Hepatocyte (in vitro differentiated cells): ENCODE data around the gene TOGARAM1. TPM values are rescaled to one million over a fixed set of nuclear protein-coding genes. Genes with fewer than 3 reads are reported as not detected.

Source experiments
- DNase-seq: peaks from one replicate; pipeline ENCODE4 v3.0.0-alpha.2; 2016; ENCODE audit warnings: low spot score
- H2AFZ ChIP-seq: fragments of 200-600 bp; sonication (generic); 2 replicates; pipeline ENCODE4 v1.6.0; 2016; ENCODE audit warnings: antibody characterized with exemption, mild to moderate bottlenecking
- H3K27ac ChIP-seq: fragments of 200-600 bp; sonication (generic); 2 replicates; pipeline ENCODE4 v1.5.1; 2016; ENCODE audit warnings: mild to moderate bottlenecking
- H3K27me3 ChIP-seq: fragments of 200-600 bp; sonication (generic); 2 replicates; pipeline ENCODE4 v1.6.1; 2016
- H3K36me3 ChIP-seq: fragments of 200-600 bp; sonication (generic); replicated peaks from 2 replicates; pipeline ENCODE4 v1.5.1; 2016; ENCODE audit warnings: low read depth; ENCODE audit not compliant: insufficient read depth
- H3K4me1 ChIP-seq: fragments of 200-600 bp; sonication (generic); 2 replicates; pipeline ENCODE4 v1.5.1; 2016; ENCODE audit warnings: mild to moderate bottlenecking, moderate library complexity; ENCODE audit not compliant: insufficient read depth
- H3K4me2 ChIP-seq: fragments of 200-600 bp; sonication (generic); 2 replicates; pipeline ENCODE4 v1.6.0; 2016
- H3K4me3 ChIP-seq: fragments of 200-600 bp; sonication (generic); 2 replicates; pipeline ENCODE4 v1.5.1; 2016; ENCODE audit warnings: mild to moderate bottlenecking
- H3K79me2 ChIP-seq: fragments of 200-600 bp; sonication (generic); 2 replicates; pipeline ENCODE4 v1.6.0; 2017; ENCODE audit warnings: mild to moderate bottlenecking
- H3K9me2 ChIP-seq: fragments of 200-600 bp; sonication (generic); replicated peaks from 2 replicates; pipeline ENCODE4 v1.6.0; 2017; ENCODE audit warnings: mild to moderate bottlenecking; ENCODE audit not compliant: insufficient read depth
- H3K9me3 ChIP-seq: fragments of 200-600 bp; sonication (generic); 2 replicates; pipeline ENCODE4 v1.5.1; 2016; ENCODE audit warnings: low read depth, mild to moderate bottlenecking
- H4K20me1 ChIP-seq: fragments of 200-600 bp; sonication (generic); 2 replicates; pipeline ENCODE4 v1.6.0; 2016; ENCODE audit warnings: mild to moderate bottlenecking; ENCODE audit not compliant: insufficient read depth, poor library complexity, severe bottlenecking
- EZH2 ChIP-seq: fragments of 200-600 bp; sonication (generic); IDR thresholded peaks from 2 replicates; pipeline ENCODE4 v1.6.1; 2016; ENCODE audit warnings: antibody characterized with exemption, mild to moderate bottlenecking, borderline replicate concordance
- EZH2phosphoT487 ChIP-seq: fragments of 200-600 bp; sonication (generic); IDR thresholded peaks from one replicate; pipeline ENCODE4 v1.6.1; 2018; ENCODE audit warnings: antibody characterized with exemption, mild to moderate bottlenecking, low read depth, moderate library complexity; ENCODE audit not compliant: unreplicated experiment, severe bottlenecking
- WGBS: methylation state at CpG from one replicate; pipeline ENCODE4 v1.1.6; 2016; ENCODE audit warnings: low lambda C conversion rate; ENCODE audit errors: missing lambda C conversion rate; 5-methylcytosine and 5-hydroxymethylcytosine counted together
- polyA plus RNA-seq: library from polyadenylated mRNA; unstranded; fragments of >200 nt; fragmentation: Nextera tagmentation; extraction: Ambion mirVana; gene quantifications from 2 replicates; pipeline ENCODE4 v1.2.1, GENCODE V29; 2016
- total RNA-seq: library from RNA; depleted of rRNA; stranded (reverse); fragments of >200 nt; gene quantifications from 2 replicates; pipeline ENCODE4 v1.2.3, GENCODE V29; 2014
- TF ChIP-seq, protein P1 (sequence below): fragments of 200-600 bp; sonication (generic); IDR thresholded peaks from 2 replicates; pipeline ENCODE4 v1.5.1; 2016; ENCODE audit warnings: antibody characterized with exemption, mild to moderate bottlenecking; ENCODE audit not compliant: poor library complexity

The TOGARAM1 gene
- total and polyA plus RNA-seq, 2 experiments from 2014 or later, result 9.3 to 36.2 TPM

DNA sequence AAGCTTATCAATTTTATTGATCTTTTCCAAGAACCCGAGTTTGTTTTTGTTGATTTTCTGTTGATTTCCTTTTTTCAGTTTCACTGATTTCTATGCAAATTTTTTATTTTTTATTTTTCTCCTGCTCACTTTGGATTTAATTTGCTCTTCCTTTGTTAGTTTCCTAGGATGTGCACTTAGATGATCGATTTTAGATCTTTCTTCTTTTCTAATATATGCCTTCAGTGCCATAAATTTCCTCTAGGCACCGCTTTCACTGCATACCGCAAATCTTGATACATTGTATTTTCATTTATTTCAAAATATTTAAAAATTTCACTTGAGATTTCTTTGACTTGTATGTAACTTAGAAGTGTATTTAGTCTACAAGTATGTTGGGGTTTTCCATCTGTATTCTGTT, 9.5 kb downstream of the TOGARAM1 start:
- no peak for DNase-seq
- Histone ChIP-seq H3K4me1 (peaks cover 12% of the 10 kb centered on the region), H2AFZ (no peak overlapping the region), H3K79me2 (peaks cover 100% of the 10 kb centered on the region), H3K9me3 (no peaks in the 10 kb centered on the region), H3K4me3 (no peak overlapping the region), H3K27me3 (no peaks in the 10 kb centered on the region), H3K9me2 (no peaks in the 10 kb centered on the region), H3K27ac (no peak overlapping the region), H4K20me1 (peaks cover 33% of the 10 kb centered on the region), H3K4me2 (no peak overlapping the region), H3K36me3 (no peaks in the 10 kb centered on the region)
- 95% methylated on average over 4 of the region's 4 CpGs for WGBS
- TF ChIP-seq EZH2phosphoT487 (no peak), EZH2 (no peak)
- TF ChIP-seq, protein P1, sequence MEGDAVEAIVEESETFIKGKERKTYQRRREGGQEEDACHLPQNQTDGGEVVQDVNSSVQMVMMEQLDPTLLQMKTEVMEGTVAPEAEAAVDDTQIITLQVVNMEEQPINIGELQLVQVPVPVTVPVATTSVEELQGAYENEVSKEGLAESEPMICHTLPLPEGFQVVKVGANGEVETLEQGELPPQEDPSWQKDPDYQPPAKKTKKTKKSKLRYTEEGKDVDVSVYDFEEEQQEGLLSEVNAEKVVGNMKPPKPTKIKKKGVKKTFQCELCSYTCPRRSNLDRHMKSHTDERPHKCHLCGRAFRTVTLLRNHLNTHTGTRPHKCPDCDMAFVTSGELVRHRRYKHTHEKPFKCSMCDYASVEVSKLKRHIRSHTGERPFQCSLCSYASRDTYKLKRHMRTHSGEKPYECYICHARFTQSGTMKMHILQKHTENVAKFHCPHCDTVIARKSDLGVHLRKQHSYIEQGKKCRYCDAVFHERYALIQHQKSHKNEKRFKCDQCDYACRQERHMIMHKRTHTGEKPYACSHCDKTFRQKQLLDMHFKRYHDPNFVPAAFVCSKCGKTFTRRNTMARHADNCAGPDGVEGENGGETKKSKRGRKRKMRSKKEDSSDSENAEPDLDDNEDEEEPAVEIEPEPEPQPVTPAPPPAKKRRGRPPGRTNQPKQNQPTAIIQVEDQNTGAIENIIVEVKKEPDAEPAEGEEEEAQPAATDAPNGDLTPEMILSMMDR, result no peak

DNA sequence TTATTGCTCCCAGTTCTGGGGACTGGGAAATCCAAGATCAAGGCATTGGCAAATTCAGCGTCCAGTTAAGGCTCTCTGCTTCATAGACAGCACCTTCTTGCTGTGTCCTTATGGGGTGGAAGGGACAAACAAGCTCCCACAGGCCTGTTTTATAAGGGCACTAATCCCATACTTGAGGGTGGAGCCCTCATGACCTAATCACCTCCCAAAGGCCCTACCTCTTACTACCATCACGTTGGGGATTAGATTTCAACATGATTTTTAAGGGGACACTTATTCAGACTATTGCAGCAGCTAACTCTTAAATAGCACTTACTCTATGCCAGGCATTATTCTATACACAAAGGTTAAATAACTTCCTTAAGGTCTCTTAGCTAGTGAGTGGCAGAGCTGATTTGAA, 17.3 kb downstream of the TOGARAM1 start:
- Histone ChIP-seq H3K9me3 (no peaks in the 10 kb centered on the region), H3K4me2 (no peak overlapping the region), H3K79me2 (peaks cover 96% of the 10 kb centered on the region), H3K4me1 (no peaks in the 10 kb centered on the region), H3K27ac (no peak overlapping the region), H3K9me2 (no peaks in the 10 kb centered on the region), H3K27me3 (no peaks in the 10 kb centered on the region), H2AFZ (no peak overlapping the region), H3K4me3 (no peak overlapping the region), H4K20me1 (peaks cover 10% of the 10 kb centered on the region), H3K36me3 (no peaks in the 10 kb centered on the region)
- 84% methylated on average over 2 of the region's 2 CpGs for WGBS
- no peak for DNase-seq
- TF ChIP-seq EZH2 (no peak), EZH2phosphoT487 (no peak)
- TF ChIP-seq, protein P1, result no peak

DNA sequence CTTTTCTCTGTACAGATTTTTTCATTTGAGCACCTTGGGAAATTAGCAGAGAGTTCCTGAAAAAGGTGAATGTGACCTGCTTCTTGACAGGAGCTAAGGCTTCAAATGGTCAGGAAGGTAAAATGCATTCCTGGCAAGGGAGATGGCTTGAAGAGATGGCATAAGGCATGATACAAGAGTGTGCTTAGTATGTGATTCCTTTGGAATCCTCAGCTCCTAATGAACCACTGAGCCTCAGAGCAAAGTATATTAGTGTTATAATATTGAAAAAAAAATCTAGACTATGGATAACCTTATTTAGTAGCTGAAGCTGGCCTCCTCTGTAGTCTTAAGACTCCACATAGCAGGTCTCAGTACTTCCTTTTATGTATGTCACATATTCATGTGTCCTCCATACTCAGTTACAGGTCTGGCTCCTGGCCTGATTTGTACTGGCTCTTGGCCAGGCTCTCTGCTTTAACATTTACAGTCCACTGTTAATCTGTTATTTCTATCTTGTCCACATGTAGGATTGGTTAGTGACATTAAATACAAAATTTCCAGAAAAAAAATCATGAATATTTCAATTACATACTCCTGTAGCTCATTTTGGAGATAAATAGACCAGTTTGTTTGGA, 17.9 kb downstream of the TOGARAM1 start:
- Histone ChIP-seq H3K27me3 (no peaks in the 10 kb centered on the region), H3K79me2 (peaks cover 92% of the 10 kb centered on the region), H3K9me2 (no peaks in the 10 kb centered on the region)

More for the DNA sequence above, 17.9 kb downstream of the TOGARAM1 start:
- H3K4me2 ChIP-seq, result no peak overlapping the region
- no peaks in the 10 kb centered on the region for H3K4me1 ChIP-seq
- H3K4me3 ChIP-seq, result no peak overlapping the region
- TF ChIP-seq, protein P1, result no peak
- TF ChIP-seq EZH2phosphoT487 (no peak), EZH2 (no peak)
- H3K9me3 ChIP-seq, result no peaks in the 10 kb centered on the region
- H3K27ac ChIP-seq, result no peak overlapping the region
- H4K20me1 ChIP-seq, result peaks cover 4% of the 10 kb centered on the region
- H2AFZ ChIP-seq, result no peak overlapping the region
- DNase-seq, result no peak
- H3K36me3 ChIP-seq, result no peaks in the 10 kb centered on the region
